Sigmoid colon (tissue), 4 donors: ENCODE data around the gene ARMC12.

Experiments used
- CTCF ChIP-seq, 4 experiments: fragments of 450-650 bp in 3 of 4; fragments of 200-600 bp in 1 of 4; IDR thresholded peaks; one replicate each; pipeline ENCODE4 v1.5.1; 2016 to 2019; ENCODE audit warnings: antibody characterized with exemption in 4 of 4, mild to moderate bottlenecking in 3 of 4, moderate library complexity in 2 of 4
- POLR2A ChIP-seq, 2 donors: fragments of 450-650 bp; IDR thresholded peaks; one replicate each; pipeline ENCODE4 v1.6.1; 2016; ENCODE audit warnings: antibody characterized with exemption in 2 of 2, mild to moderate bottlenecking in 2 of 2, moderate library complexity in 2 of 2
- POLR2AphosphoS5 ChIP-seq, 4 donors: sonication (generic); formaldehyde crosslinking; IDR thresholded peaks; one replicate each; pipeline ENCODE4 v1.6.1; 2017; ENCODE audit warnings: antibody characterized with exemption in 4 of 4

- TF ChIP-seq CTCF (IDR thresholded peaks at IDR 0.05) (no peak), POLR2A (IDR thresholded peaks at IDR 0.05) (no peak), POLR2AphosphoS5 (IDR thresholded peaks at IDR 0.05) (no peak)
These were observed 30.4 kb upstream of the ARMC12 start for GRCh38 chr6:35706468-35706867.
